HG02759 (cell line): Measurements from ENCODE around the gene SLC35A3.
"Not testable (repeated sequence)": the region's sequence is repeated elsewhere in the genome, so short reads cannot be mapped to it uniquely, and the experiment has no call there.

ENCODE experiments used
- ATAC-seq: cut with Tn5 transposase; IDR thresholded peaks from one replicate; pipeline ENCODE4 v1.9.1; 2021; ENCODE audit warnings: mild to moderate bottlenecking, moderate library complexity; ENCODE audit not compliant: unreplicated experiment

Gene SLC35A3

DNA sequence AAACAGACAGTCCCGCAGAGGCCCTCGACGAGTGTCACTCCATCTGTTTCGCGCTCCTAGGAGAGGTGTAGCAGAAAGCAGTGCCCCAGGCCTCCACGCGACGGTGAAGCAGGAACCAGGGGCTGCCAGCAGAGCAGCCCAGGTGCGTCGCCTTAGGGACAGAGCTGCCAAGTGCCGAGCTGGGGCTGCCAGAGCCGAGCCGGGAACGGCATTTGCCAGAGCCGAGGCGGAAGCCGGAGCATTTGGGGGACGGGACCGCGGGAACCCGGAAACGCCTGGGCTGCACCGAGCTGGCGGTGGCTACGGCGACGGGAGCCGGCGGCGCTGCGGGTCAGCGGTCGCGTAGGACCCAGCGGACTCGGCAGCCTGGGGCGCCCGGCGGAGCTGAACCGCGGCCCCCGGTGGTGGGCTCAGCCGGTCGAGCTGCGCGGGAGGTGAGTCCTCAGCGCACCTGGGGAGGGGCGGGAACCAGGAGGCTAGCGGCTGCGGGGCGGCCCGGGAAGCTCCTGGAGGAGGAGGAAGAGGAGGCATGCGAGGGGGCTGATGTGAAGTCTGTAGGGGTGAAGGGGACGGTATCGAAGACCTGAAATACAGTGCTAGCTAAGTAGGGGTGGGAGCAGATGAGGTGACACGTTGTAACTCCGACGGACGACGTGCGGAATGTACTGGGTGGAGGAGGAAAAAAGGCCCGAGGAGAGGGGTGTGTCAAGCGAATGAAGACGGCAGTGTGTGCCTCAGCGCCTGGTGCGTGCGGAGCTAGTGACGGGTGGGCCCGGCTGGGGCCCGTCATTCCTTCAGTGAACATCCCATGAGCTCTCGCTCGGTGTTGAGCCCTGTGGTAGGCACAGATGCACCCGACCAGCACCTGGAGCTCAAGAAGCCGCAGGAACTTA lies at the start of gene SLC35A3:
TSS of gene SLC35A3 (plus strand) at position 268 of the 893 bp plus-strand sequence. CDS start 23,559 bp downstream, outside the sequence.
- ATAC-seq, result peak; percentile 93

DNA sequence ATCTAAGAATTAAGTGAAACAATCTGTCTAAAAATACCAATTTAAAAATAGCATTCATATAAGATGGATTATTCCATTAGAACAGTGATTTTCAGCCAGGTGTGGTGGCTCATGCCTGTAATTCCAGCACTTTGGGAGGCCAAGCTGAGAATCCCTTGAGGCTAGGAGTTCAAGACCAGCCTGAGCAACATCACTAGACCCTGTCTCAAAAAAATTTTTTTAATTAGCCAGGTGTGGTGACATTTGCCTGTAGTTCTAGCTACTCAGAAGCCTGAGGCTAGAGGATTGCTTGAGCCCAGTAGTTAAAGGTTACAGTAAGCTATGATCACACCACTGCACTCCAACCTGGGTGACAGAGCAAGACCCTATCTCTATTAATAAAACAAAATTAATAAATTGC lies 35.0 kb upstream of the SLC35A3 start:
- no peak for ATAC-seq

DNA sequence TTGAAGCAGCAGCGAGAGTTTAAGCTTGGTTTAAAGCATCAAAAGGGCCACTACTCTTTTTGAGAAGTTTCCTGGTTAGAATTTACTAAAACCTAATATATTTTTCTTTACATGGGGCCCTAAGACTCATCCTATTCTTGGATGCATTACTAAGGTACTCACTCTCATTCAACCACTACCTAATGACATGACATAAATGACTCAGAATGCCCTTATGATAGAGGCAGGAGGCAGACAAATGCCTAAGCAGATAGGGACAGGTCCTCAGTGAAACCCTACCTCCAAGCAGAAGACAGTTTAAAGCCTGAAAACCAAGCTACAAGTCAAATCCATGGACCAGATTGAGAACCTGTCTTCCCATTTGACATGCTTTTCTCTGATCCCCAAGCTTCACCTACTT lies 34.3 kb upstream of the SLC35A3 start:
- ATAC-seq, result no peak

DNA sequence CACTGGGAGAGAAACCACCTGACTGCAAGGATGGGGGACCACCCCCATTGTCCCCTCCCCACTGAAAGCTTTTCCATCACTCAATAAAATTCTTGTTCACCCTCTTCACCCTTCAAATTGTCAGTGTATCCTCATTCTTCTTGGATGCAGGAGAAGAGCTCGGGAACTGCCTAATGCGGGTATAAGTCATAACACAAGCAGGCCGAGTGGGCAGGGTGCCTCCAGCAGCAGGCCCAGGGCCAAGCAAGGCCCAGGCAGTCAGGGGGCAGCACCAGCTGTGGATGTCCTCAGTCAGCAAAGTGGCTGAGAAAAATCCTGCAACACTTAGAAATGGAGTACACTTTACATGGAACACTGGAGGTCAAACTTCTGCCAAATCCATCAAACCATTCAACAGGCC lies 33.7 kb upstream of the SLC35A3 start:
- ATAC-seq, result no peak

DNA sequence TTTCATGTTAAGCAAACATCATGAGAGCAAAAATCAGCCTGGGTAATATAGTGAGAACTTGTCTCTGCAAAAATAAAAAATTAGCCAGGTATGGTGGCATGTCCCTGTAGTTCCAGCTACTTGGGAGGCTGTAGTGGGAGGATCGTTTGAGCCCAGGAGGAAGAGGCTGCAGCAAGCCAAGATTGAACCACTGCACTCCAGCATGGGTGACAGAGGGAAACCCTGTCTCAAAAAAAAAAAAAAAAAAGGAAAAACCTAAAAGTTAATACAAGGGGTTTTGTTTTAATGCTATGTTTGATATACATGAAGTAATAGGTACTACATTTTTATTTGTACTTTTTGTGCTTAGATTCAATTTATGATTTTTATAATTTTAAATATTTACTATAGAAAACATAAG lies 27.1 kb upstream of the SLC35A3 start:
- ATAC-seq, result no peak

DNA sequence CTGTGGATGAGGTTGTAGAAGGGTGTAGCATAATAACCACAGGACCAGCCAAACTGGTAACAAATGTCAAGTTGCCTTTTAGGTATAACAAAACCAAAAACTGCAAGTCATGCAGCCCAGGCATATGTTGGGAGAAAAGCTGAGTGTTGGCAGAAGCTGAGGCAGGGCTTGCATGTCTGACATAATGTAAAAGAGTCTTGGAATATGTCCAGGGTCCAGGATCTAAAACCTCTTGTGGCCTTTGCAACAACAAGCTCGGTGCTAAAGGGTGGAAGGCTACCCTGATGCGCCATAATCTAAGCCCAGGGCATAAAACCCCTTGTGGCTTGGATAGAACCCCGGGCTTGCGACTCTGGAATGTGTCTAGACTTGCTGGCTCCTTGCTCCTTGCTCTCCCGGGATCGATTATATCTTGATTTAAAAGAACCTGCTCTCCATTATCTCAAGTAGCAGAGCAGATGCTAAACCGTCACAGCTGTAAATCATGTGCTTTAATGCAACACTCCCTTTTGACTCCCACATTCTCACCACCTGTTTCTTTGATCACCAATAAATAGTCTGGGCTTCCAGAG lies 26.5 kb upstream of the SLC35A3 start:
- ATAC-seq, result no peak

DNA sequence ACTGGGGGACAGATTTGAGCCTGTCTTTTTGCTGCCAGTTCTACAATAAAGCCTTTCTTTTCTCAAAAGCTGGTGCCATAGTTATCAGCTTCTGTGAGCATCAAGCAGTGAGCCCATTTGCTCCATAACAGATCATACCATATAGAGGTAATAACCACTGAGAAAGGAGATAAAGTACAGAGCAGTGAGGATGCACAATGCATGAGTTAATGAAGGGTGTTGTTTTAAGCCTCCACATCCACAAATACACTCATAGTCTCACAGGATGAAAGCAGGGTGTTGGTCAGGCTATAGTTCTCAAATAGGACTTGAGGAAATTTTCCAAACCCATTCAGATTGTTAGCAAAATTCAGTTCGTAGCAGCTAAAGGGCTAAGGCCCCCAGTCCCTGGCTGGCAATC lies 25.6 kb upstream of the SLC35A3 start:
- ATAC-seq, result no peak

DNA sequence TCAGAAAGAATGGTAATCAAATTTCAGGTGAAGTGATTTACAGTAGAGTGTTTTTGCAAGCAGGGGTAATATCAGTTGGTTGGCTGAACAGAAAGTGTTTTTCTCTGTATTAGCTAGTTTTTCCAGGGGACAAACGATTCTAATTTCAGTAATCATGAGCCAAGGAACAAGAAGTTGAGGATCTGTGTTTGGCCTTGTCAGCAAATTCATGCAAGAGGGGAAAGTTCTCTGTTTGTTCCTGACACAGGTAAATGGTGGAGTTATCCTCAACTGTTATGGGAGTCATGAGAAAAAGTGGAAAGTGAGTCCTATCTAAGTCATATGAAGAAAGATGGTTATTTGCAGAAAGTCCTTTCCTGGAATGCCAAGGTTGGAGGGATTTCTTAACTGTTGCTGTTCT lies 24.6 kb upstream of the SLC35A3 start:
- no peak for ATAC-seq

DNA sequence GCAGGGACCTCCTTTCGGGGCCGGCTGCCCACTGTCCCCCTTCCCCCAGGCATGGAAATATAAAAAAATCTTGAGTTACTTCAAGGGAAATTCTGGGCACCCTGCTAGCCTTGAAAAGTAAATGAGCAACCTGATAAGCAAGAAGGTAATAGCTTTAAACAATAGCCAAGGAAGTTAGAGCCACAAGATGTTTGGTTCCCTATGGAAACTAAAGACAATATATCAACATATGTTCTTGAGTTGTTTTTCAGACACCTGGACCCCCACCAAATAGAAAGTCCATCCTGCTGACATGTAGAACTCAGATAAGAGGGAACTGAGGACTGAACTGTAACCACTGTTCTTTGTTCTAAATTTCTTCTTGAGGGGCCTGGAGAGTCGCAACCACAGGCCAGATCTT lies 19.3 kb upstream of the SLC35A3 start:
- ATAC-seq, result no peak

DNA sequence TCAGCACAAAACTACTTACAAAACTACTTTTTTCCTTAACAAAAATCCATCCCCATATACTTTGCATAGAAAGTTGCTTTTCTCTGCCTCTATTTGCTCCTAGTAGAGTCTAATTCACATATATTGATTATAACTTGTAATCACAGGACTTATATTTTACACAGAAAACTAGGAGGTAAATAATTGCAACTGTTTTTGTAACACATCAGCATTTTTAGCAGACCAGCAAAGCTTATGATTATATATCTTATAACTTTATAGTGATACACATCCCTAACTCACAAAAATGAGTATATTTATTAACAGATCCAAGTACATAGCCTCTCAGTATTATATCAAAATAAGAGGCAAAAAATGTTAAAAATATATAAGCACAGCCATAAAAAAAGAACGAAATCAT lies 17.3 kb upstream of the SLC35A3 start:
- ATAC-seq, result no peak

DNA sequence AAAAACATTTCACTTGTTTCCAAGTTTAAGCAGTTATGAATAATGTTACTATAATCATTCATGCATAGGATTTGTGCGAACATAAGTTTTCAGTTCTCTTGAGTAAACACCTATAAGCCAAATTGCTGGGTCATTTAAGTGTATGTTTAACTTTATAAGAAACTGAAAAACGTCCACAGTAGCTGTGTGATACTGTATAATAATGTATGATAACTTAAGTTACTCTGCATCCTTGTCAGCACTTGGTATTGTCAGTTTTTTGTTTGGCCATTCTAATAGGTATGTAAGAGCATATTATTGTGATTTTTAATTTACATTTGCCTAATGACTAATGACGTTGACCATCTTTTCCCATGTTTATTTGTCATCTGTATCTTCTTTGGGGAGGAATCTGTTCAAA lies 14.4 kb upstream of the SLC35A3 start:
- no peak for ATAC-seq

DNA sequence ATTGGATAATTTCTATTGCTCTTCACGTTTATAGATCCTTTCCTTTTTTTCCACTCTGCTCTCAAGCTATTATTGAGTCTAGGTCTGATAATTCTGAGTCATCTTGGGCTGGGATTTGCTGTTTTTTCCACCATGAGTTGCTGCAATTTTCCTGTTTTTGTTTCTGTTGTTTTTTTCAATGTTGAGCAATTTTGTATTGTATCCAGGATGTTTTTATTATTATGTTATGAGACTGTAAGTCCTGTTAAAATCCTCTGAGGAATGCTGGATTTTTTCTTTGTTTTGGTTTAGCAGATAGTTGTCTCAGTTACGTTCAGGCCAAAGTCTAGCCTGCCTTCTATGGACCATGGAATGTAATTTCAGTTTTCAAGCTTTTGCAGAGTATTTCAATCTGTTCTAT lies 13.0 kb upstream of the SLC35A3 start:
- ATAC-seq, result no peak

DNA sequence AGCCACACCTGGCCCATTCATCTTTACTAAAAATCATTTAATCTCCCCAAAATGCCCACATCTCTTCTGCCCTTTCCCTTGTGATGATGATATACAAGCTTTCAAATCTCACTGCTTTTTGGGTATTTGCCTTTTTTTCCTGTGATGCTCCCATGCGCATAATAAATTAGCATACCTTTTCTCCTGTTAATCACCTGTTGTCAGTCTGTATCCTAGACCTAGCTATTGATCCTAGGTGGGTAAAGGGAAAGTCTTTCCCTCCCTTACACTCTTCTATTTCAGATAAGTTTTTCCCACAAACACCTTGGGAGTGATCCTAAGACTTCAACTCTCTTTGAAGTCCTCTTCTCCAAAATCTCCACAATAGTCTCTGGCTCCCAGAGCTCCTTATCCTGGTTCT lies 12.0 kb upstream of the SLC35A3 start:
- ATAC-seq, result no peak

DNA sequence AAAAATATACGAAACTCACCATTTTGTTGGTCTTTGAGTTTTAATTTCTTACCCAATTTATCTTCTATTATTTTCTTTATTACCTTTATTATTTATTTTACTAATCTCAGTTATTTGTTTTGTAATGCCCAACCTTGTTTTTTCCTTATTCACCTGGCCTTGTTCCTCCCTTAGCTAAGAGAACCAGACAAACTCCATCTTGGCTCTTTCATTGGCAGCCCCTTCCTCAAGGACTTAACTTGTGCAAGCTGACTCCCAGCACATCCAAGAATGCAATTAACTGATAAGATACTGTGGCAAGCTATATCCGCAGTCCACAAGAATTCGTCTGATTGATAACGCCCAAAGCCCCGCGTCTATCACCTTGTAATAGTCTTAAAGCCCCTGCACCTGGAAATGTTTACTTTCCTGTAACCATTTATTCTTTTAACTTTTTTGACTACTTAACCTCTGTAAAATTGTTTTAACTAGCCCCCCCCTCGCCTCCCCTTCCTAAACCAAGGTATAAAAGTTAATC lies 10.5 kb upstream of the SLC35A3 start:
- not testable (repeated sequence) for ATAC-seq

DNA sequence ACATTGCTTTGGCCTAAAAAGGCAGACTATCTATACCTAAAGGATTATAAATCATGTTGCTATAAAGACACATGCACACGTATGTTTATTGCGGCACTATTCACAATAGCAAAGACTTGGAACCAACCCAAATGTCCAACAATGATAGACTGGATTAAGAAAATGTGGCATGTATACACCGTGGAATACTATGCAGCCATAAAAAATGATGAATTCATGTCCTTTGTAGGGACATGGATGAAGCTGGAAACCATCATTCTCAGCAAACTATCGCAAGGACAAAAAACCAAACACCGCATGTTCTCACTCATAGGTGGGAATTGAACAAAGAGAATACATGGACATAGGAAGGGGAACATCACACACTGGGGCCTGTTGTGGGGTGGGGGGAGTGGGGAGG lies 9.5 kb upstream of the SLC35A3 start:
- ATAC-seq, result not testable (repeated sequence)

DNA sequence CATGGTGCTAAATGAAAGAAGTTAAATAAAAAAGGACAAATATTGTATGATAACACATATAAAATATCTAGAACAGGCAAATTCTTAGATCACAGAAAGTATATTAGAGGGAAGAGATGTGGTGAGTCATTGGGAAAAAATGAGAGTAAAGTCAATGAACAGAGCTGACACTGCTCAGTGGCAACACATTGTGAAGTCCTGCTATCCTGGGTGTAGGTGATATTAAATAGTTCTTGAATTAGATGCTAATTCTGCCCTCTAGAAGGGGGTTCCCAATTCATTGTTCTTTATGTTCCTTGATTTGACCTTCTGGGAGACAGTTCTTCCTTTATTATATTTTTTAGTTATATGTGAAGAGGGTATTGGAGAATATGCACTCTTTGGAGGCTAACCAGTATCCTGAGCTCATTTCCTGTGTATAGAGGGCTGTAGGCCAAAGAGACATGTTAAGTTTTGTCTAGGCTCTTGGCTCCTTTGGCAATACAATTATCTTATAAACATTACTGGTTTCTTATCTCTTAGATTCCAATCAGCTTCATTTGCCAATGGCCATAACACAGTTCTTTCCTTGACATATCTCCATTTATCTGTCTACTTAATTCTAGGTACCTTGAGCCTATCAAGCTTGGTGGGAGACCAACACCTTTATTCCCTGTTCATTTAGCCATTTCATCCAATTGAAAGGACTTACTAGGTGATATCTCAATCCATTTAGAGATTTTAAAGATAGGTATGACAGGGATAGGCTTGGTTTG lies 6.6 kb upstream of the SLC35A3 start:
- ATAC-seq, result no peak

DNA sequence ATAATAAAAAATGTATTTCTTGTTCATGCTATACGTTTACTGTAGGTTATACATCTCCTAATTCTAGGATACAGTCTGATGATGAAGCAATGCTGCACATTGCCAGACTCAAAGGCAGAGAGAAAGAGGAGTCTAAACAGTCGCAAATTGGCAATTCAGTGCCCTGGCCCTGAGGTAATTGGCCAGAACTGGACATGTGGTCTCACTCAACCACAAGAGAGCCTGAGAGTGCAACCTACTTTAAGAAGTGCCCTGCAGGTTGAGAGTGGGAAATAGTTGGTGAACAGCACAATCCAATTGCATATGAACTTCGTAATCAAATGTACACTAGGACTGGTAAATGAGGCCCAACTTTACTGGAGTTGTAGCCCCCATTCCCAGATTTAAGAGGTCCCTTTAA lies 5.0 kb upstream of the SLC35A3 start:
- no peak for ATAC-seq

DNA sequence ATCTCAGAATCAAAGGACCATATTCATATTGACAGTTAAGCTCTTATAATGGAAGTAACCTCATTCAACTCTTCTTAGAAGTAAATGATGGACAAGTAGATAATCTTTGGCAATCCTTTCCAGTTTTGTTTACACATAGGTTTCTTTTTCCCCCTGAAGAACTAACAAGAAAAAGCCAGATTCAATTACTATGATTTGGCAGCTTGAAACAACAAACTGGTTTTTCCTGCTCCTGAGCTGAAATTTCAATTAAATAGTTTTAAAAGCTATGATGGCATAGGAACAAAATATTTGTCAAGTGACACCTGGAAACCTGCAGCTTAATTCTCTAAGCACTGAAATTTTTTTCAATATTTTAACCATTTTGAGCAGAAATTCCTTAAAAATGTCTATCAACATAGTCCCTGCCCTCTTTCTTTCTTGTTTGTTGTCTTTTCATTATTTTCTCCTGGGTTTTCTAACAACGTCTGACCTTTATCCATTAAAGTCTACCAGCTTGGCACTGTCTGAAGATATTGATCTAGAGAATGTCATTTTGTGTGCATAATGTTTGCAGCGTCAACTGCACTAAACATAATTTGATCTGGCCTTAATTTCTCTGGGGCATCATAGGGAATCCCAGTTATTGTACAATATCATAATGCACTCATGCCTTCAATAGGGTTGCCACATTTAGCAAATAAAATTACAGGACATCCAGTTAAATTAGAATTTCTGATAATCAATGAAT lies 4.0 kb upstream of the SLC35A3 start:
- no peak for ATAC-seq

DNA sequence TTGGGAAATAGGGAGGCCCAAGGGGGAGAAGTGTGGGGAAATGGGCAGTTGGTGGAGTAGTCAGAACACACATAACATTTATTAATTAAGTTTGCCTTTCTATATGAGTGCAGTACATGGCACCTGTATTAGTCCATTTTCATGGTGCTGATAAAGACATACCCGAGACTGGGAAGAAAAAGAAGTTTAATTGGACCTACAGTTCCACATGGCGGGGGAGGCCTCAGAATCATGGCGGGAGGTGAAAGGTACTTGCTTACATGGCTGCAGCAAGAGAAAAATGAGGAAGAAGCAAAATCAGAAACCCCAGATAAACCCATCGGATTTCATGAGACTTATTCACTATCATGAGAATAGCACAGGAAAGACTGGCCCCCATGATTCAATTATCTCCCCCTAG lies 1.6 kb upstream of the SLC35A3 start:
- no peak for ATAC-seq

DNA sequence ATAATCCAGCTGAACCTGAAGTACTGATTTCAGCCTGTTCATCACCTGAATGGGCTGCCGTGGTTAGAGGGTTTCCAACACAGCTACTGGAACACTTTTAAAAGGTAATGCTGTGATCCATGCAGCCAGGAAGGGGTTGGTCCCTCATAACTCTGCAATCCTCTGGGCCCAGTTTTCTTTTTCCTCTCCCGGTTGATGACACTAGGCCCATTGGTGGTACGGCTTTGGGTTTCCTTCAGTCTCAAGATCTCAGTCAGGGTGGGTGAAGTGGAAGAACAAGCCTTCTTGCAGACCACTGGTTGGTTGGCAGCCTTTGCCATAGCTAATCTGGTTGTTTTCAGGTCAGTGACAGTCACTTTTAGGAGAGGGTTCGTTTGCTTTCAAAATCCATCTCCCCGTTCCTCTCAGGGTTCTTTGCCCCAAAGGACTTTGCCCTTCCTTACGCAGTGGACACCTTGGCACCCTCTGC lies 502 bp upstream of the SLC35A3 start:
- no peak for ATAC-seq

DNA sequence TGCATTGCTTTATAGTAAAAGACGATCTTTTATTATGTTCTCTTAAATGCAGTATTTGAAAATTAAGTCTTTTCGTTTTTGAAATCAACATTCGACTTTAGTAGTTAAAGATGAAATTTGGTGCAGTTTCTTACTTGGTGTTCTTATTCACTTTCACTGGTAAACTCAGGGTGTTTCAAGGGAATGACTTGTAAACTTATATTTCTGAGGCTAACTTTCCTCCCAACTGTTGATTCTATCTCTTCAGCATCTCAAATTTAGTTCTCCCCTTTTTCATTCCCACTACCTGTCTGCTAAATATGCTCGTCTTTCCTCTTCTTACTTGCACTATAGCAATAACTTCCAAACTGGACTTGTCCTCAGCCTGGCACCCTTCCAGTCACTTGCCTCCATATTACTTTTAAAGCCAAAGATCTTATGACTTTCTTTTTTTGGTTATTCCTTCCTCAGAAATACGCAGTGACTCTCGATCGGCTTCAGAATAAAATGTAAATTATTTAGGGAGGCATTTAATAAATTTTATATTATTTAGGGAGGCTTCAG lies 988 bp downstream of the SLC35A3 start:
- ATAC-seq, result no peak
